Activated T-cell treated with anti-CD3 and anti-CD28 coated beads, Interleukin-2, amount 50 U/mL, for 72 hours (primary cell): ENCODE data around the gene GRB10. TPM values are rescaled to one million over a fixed set of nuclear protein-coding genes. Genes with fewer than 3 reads are reported as not detected.
"Not testable (repeated sequence)": the region's sequence is repeated elsewhere in the genome, so short reads cannot be mapped to it uniquely, and the experiment has no call there.

Experiments used
- ATAC-seq, 2 donors: fragments of 150-1000 bp; cut with Tn5 transposase; replicated peaks in 1 of 2; 2 replicates each; pipeline ENCODE4 v1.10.0; 2021; ENCODE audit warnings: moderate library complexity in 2 of 2, mild to moderate bottlenecking in 1 of 2
- DNase-seq, 2 donors: peaks; one replicate each; pipeline ENCODE4 v3.0.0; 2021 to 2022; ENCODE audit warnings: mixed read lengths in 1 of 2
- H3K27ac Mint-ChIP-seq: one replicate; pipeline ENCODE4 v1.8.0; 2022; ENCODE audit warnings: mild to moderate bottlenecking, moderate library complexity, mixed read lengths
- H3K27me3 Mint-ChIP-seq: one replicate; pipeline ENCODE4 v1.8.0; 2022; ENCODE audit warnings: low read depth, mixed read lengths
- H3K36me3 Mint-ChIP-seq, 2 donors: one replicate each; pipeline ENCODE4 v1.8.0; 2022; ENCODE audit warnings: mixed read lengths in 2 of 2, mild to moderate bottlenecking in 1 of 2; ENCODE audit not compliant: insufficient read depth in 2 of 2
- H3K4me1 Mint-ChIP-seq: one replicate; pipeline ENCODE4 v1.8.0; 2022; ENCODE audit warnings: low read depth, mixed read lengths
- H3K4me3 Mint-ChIP-seq, 2 donors: one replicate each; pipeline ENCODE4 v1.8.0; 2022; ENCODE audit warnings: mild to moderate bottlenecking in 2 of 2, mixed read lengths in 2 of 2, moderate library complexity in 2 of 2
- H3K9me3 Mint-ChIP-seq, 2 donors: one replicate each; pipeline ENCODE4 v1.8.0; 2022; ENCODE audit warnings: mixed read lengths in 2 of 2
- total RNA-seq, 2 donors: library from RNA; stranded (reverse); gene quantifications; one replicate each; pipeline ENCODE4 v1.2.3, GENCODE V29; 2022

Gene GRB10
- total RNA-seq, 2 donors from 2014 or later, result 18.4 to 21.0 TPM

- DNase-seq, result no peak
- Mint-ChIP-seq H3K9me3 (no peaks in the 10 kb centered on the region), H3K36me3 (no peaks in the 10 kb centered on the region), H3K27me3 (peaks cover 43% of the 10 kb centered on the region), H3K4me3 (no peak overlapping the region), H3K27ac (no peak overlapping the region), H3K4me1 (no peaks in the 10 kb centered on the region)
- no peak for ATAC-seq
Measured at GRCh38 chr7:50552139-50552538, 230.6 kb downstream of the GRB10 start.

DNA sequence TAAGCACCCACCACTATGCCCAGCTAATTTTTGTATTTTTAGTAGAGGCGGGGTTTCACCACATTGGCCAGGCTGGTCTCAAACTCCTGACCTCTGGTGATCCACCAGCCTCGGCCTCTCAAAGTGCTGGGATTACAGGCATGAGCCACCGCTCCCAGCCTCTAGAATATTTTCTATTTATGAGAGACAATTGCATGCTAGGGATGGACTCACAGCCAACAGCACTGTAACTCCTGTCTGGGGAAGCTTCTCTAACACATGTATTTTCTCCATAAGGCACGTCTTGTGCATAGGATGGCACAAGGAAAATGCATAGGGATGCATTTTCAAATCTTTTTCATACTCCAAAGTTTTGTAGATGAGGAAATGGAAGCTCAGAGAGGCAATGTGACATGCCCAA lies 237.1 kb downstream of the GRB10 start:
- DNase-seq, H3K4me1 Mint-ChIP-seq, H3K36me3 Mint-ChIP-seq, H3K4me3 Mint-ChIP-seq, H3K9me3 Mint-ChIP-seq, ATAC-seq, H3K27ac Mint-ChIP-seq: not testable (repeated sequence)
- H3K27me3 Mint-ChIP-seq, result peaks cover 15% of the 10 kb centered on the region

- no peak overlapping the region for H3K27ac Mint-ChIP-seq
- DNase-seq (no peak), ATAC-seq (no peak)
- no peaks in the 10 kb centered on the region for H3K9me3 Mint-ChIP-seq
- H3K4me1 Mint-ChIP-seq, result no peaks in the 10 kb centered on the region
- no peak overlapping the region for H3K4me3 Mint-ChIP-seq
- H3K27me3 Mint-ChIP-seq, result peaks cover 14% of the 10 kb centered on the region
- no peaks in the 10 kb centered on the region for H3K36me3 Mint-ChIP-seq
Measured at GRCh38 chr7:50544992-50545391, 237.7 kb downstream of the GRB10 start.

GRCh38 chr7:50543776-50544442 lies 238.8 kb downstream of the GRB10 start:
- H3K27me3 Mint-ChIP-seq, result peaks cover 5% of the 10 kb centered on the region
- H3K9me3 Mint-ChIP-seq, result no peaks in the 10 kb centered on the region
- no peak overlapping the region for H3K27ac Mint-ChIP-seq
- no peaks in the 10 kb centered on the region for H3K36me3 Mint-ChIP-seq
- no peak overlapping the region for H3K4me3 Mint-ChIP-seq
- no peaks in the 10 kb centered on the region for H3K4me1 Mint-ChIP-seq
- DNase-seq (no peak), ATAC-seq (no peak)

DNA sequence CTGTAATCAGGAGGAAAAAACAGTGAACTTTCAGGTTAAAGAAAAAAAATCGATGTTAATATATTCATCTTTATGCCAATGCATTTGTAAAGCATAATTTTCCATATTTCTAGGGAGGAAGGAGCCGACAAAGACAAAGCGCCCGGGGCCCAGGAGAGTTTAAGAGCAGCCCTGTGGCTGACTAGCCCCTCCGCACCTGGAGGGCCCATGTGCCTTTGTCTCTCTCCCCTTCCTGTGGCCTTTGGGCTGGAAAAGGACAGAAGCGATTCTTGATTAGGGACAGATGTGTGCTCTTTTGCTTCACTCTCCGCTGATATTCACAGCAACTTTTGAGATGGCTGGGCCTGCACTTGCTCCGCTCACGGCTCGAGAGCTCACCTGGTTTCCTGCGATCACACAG lies 240.6 kb downstream of the GRB10 start:
- ATAC-seq (no peak), DNase-seq (no peak)
- Mint-ChIP-seq H3K4me3 (no peak overlapping the region), H3K27ac (no peak overlapping the region), H3K27me3 (peaks cover 5% of the 10 kb centered on the region), H3K36me3 (no peaks in the 10 kb centered on the region), H3K4me1 (no peaks in the 10 kb centered on the region), H3K9me3 (no peaks in the 10 kb centered on the region)

DNA sequence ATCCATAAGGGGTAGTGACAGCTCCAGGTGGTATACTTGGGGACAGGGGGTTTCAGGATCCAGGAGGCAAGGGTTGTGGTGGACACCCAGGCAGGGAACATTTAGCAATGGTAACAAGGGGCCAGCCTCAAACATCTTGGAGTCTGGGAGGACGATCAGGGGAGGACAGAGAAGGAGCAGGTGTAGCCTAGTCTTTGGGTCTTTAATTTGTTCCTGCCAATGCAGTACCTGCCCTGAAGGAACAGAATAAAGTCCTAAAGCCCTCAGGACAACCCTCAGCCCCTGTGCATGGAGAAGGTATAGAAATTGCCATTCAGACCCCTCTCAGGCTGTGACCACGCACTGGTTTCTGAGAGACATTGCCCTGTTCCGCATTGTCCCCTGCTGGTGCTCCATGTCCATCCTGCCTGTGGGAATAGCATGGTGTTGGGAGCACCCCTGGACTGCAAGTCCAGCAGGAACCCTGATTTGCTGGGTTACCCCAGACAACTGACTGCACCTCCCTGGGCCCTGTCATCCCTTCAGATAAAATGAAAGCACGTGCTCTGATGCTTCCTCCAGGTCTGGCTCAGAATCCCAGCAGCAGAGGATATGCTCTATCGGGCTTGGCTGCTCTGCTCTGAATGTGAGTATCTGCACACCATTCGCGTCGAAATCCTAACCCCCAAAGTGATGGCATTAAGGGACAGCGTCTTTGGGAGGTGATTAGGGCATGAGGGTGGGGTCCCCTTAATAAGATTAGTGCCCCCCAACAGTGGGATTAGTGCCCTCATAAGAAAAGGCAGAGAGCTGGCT lies 241.7 kb downstream of the GRB10 start:
- no peaks in the 10 kb centered on the region for H3K4me1 Mint-ChIP-seq
- no peak overlapping the region for H3K4me3 Mint-ChIP-seq
- H3K27me3 Mint-ChIP-seq, result peaks cover 5% of the 10 kb centered on the region
- no peak for DNase-seq
- H3K27ac Mint-ChIP-seq, result no peak overlapping the region
- no peak for ATAC-seq
- H3K9me3 Mint-ChIP-seq, result no peaks in the 10 kb centered on the region
- no peaks in the 10 kb centered on the region for H3K36me3 Mint-ChIP-seq

Other genes starting within 250 kb of the GRB10 start
- not detected for gene DDC, start 217.5 kb downstream of the GRB10 start, total RNA-seq